HEK293T (cell line): Measurements from ENCODE around the gene RBBP5.

ENCODE experiments used
- BHLHE40 ChIP-seq: fragments of 450-650 bp; IDR thresholded peaks from 2 replicates; pipeline ENCODE4 v1.6.1; 2016; ENCODE audit warnings: mild to moderate bottlenecking, moderate library complexity, borderline replicate concordance
- ELF4 ChIP-seq: fragments of 450-650 bp; IDR thresholded peaks from 2 replicates; pipeline ENCODE4 v1.6.1; 2017; ENCODE audit warnings: antibody characterized with exemption
- FOXA1 ChIP-seq: fragments of 450-650 bp; IDR thresholded peaks from 2 replicates; pipeline ENCODE4 v1.6.1; 2016; ENCODE audit warnings: mild to moderate bottlenecking
- FOXM1 ChIP-seq: fragments of 450-650 bp; IDR thresholded peaks from 2 replicates; pipeline ENCODE4 v1.6.1; 2017; ENCODE audit warnings: mild to moderate bottlenecking, borderline replicate concordance
- LEF1 ChIP-seq: fragments of 450-650 bp; IDR thresholded peaks from 2 replicates; pipeline ENCODE4 v1.6.1; 2017; ENCODE audit warnings: mild to moderate bottlenecking, borderline replicate concordance
- PKNOX1 ChIP-seq: fragments of 450-650 bp; IDR thresholded peaks from 2 replicates; pipeline ENCODE4 v1.6.1; 2016

DNA sequence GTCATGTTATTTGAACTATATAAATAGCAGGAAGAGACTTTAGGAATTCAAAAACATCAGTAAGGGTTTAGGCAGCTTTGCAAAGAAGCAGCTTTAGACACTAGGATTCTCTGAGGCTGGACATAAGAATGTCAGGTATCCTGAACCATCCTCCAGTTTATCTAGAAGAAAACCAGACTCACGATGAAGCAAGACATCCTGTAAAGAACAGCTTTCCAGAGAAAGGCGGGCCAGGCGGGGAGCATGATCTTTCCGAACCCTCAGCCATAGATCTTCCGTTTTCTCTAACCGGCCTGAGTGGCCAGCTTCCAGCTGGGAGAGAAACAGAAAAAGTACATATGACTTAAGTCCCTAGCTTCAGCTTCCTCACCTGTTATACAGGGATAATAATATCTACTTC is 39.3 kb upstream of the RBBP5 start:
- no peak for TF ChIP-seq LEF1
- TF ChIP-seq ELF4, result no peak
- no peak for TF ChIP-seq FOXM1
- no peak for TF ChIP-seq FOXA1
- TF ChIP-seq BHLHE40, result no peak
- no peak for TF ChIP-seq PKNOX1
